ENCODE results near the gene MRPL20.

MRPL20 gene

GRCh38 chr1:1393428-1393827, 13.7 kb downstream of the MRPL20 start:
- no peak for TF ChIP-seq CTCF (IDR thresholded peaks at IDR 0.05)

- no peak for TF ChIP-seq CTCF (IDR thresholded peaks at IDR 0.05)
Observed at GRCh38 chr1:1393014-1393413, 14.1 kb downstream of the MRPL20 start.

- no peak for TF ChIP-seq CTCF (IDR thresholded peaks at IDR 0.05)
Observed at GRCh38 chr1:1391225-1391624, 15.9 kb downstream of the MRPL20 start.

- no peak for TF ChIP-seq CTCF (IDR thresholded peaks at IDR 0.05)
Observed at GRCh38 chr1:1390675-1391074, 16.4 kb downstream of the MRPL20 start.

GRCh38 chr1:1388078-1388472, 19.0 kb downstream of the MRPL20 start:
- TF ChIP-seq CTCF (IDR thresholded peaks at IDR 0.05) = no peak

- TF ChIP-seq CTCF (IDR thresholded peaks at IDR 0.05) = no peak
Observed at GRCh38 chr1:1387098-1388077, 19.7 kb downstream of the MRPL20 start.

GRCh38 chr1:1385931-1386330, 21.2 kb downstream of the MRPL20 start:
- TF ChIP-seq CTCF (IDR thresholded peaks at IDR 0.05) = no peak
